WTC11 (cell line): ENCODE results near the gene HSDL2. TPM values are rescaled to one million over a fixed set of nuclear protein-coding genes. Genes with fewer than 3 reads are reported as not detected.

Experiments
- ATAC-seq: fragments of 200-7000 bp; cut with Tn5 transposase; 2 replicates; pipeline ENCODE4 v1.10.0; 2021; ENCODE audit warnings: mild to moderate bottlenecking, moderate library complexity
- CTCF ChIA-PET: fragments of 300-600 bp; sonication (Branson Sonifier 250); formaldehyde crosslinking; loops from one replicate; lab custom pipeline; 2021; ENCODE audit warnings: antibody characterized with exemption; lab: Charles Lee
- POLR2A ChIA-PET: fragments of 350-600 bp; sonication (Branson Sonifier 250); formaldehyde crosslinking; loops from one replicate; lab custom pipeline; 2021; ENCODE audit warnings: antibody characterized with exemption; lab: Charles Lee
- DNase-seq: peaks from one replicate; pipeline ENCODE4 v3.0.0; 2021; ENCODE audit warnings: low spot score
- H3K27ac Mint-ChIP-seq: 2 replicates; pipeline ENCODE4 v1.8.0; 2021; ENCODE audit warnings: mixed read lengths
- H3K27me3 Mint-ChIP-seq: 2 replicates; pipeline ENCODE4 v1.8.0; 2021; ENCODE audit warnings: low read depth, mild to moderate bottlenecking, moderate library complexity, mixed read lengths
- H3K36me3 Mint-ChIP-seq: 2 replicates; pipeline ENCODE4 v1.8.0; 2021; ENCODE audit warnings: mixed read lengths
- H3K4me1 Mint-ChIP-seq: 2 replicates; pipeline ENCODE4 v1.8.0; 2022; ENCODE audit warnings: mixed read lengths
- H3K4me3 Mint-ChIP-seq: 2 replicates; pipeline ENCODE4 v1.8.0; 2021; ENCODE audit warnings: mild to moderate bottlenecking, moderate library complexity, mixed read lengths
- H3K9me3 Mint-ChIP-seq: 2 replicates; pipeline ENCODE4 v1.8.0; 2021; ENCODE audit warnings: mixed read lengths
- CDX4 ChIP-seq: fragments of 250-450 bp; sonication (Bioruptor Pico); IDR thresholded peaks from 2 replicates; pipeline ENCODE4 v1.9.0; 2021; ENCODE audit warnings: moderate library complexity, mild to moderate bottlenecking, inconsistent platforms, borderline replicate concordance
- E2F4 ChIP-seq: sonication (generic); formaldehyde crosslinking; IDR thresholded peaks from 2 replicates; pipeline ENCODE4 v1.8.1; 2022; ENCODE audit warnings: low read depth, mild to moderate bottlenecking, moderate library complexity, missing genetic modification reagents, borderline replicate concordance
- EMX1 ChIP-seq: fragments of 250-450 bp; sonication (Bioruptor Pico); IDR thresholded peaks from 2 replicates; pipeline ENCODE4 v1.8.0; 2021; ENCODE audit warnings: mild to moderate bottlenecking
- HMGA2 ChIP-seq: fragments of 250-450 bp; sonication (Bioruptor Pico); IDR thresholded peaks from 2 replicates; pipeline ENCODE4 v1.4.0; 2021; ENCODE audit warnings: mild to moderate bottlenecking, moderate library complexity
- MLX ChIP-seq: sonication (generic); formaldehyde crosslinking; IDR thresholded peaks from 2 replicates; pipeline ENCODE4 v1.8.1; 2023; ENCODE audit warnings: mild to moderate bottlenecking, missing genetic modification reagents, moderate library complexity
- NFE2L1 ChIP-seq: sonication (generic); formaldehyde crosslinking; IDR thresholded peaks from 2 replicates; pipeline ENCODE4 v1.8.1; 2023; ENCODE audit warnings: missing genetic modification reagents
- RELA ChIP-seq: sonication (generic); formaldehyde crosslinking; IDR thresholded peaks from 2 replicates; pipeline ENCODE4 v1.8.1; 2022; ENCODE audit warnings: missing genetic modification reagents, mild to moderate bottlenecking, borderline replicate concordance
- RORB ChIP-seq: fragments of 250-450 bp; sonication (Bioruptor Pico); IDR thresholded peaks from 2 replicates; pipeline ENCODE4 v1.9.0; 2021; ENCODE audit warnings: mild to moderate bottlenecking
- STAT6 ChIP-seq: sonication (generic); formaldehyde crosslinking; conservative IDR thresholded peaks from 2 replicates; pipeline ENCODE4 v1.8.1; 2023; ENCODE audit warnings: mild to moderate bottlenecking, low read depth, missing genetic modification reagents, moderate library complexity
- USF1 ChIP-seq: sonication (generic); formaldehyde crosslinking; IDR thresholded peaks from 2 replicates; pipeline ENCODE4 v1.8.0; 2022; ENCODE audit warnings: mild to moderate bottlenecking, missing genetic modification reagents
- ZBTB21 ChIP-seq: sonication (generic); formaldehyde crosslinking; IDR thresholded peaks from 2 replicates; pipeline ENCODE4 v1.8.1; 2023; ENCODE audit warnings: mild to moderate bottlenecking, missing genetic modification reagents, borderline replicate concordance
- ZNF232 ChIP-seq: sonication (generic); formaldehyde crosslinking; IDR thresholded peaks from 2 replicates; pipeline ENCODE4 v1.8.0; 2022; ENCODE audit warnings: mild to moderate bottlenecking, missing genetic modification reagents
- ZNF396 ChIP-seq: fragments of 250-450 bp; sonication (Bioruptor Pico); IDR thresholded peaks from 2 replicates; pipeline ENCODE4 v1.8.0; 2021; ENCODE audit warnings: mild to moderate bottlenecking, moderate library complexity, borderline replicate concordance
- ZNF512 ChIP-seq: sonication (generic); formaldehyde crosslinking; IDR thresholded peaks from 2 replicates; pipeline ENCODE4 v1.8.1; 2022; ENCODE audit warnings: missing genetic modification reagents, borderline replicate concordance
- ZNF532 ChIP-seq: fragments of 250-450 bp; sonication (Bioruptor Pico); IDR thresholded peaks from 2 replicates; pipeline ENCODE4 v1.9.0; 2021; ENCODE audit warnings: mild to moderate bottlenecking, borderline replicate concordance
- ZNF671 ChIP-seq: fragments of 250-450 bp; sonication (Bioruptor Pico); IDR thresholded peaks from 2 replicates; pipeline ENCODE4 v1.8.0; 2021; ENCODE audit warnings: mild to moderate bottlenecking
- total RNA-seq: library from RNA; stranded (reverse); gene quantifications from 3 replicates; pipeline ENCODE4 v1.2.3, GENCODE V29; 2021

Gene HSDL2
- total RNA-seq, 1 experiment from 2014 or later: 13.8 TPM

GRCh38 chr9:112408275-112408674 lies 28.4 kb downstream of the HSDL2 start:
- no peak overlapping the region for H3K27ac Mint-ChIP-seq
- no peak for ATAC-seq
- H3K9me3 Mint-ChIP-seq: no peaks in the 10 kb centered on the region
- no peak for DNase-seq
- H3K36me3 Mint-ChIP-seq: peaks cover 11% of the 10 kb centered on the region; the same call in 1 of the 2 replicates
- peaks cover 16% of the 10 kb centered on the region for H3K4me1 Mint-ChIP-seq
- ChIA-PET POLR2A (interaction anchor here (0.5 kb wide), 1 partner anchor 338 kb away, joined by 3 read pairs; no protein-coding TSS in a partner anchor), CTCF (no interaction called here)
- no peak overlapping the region for H3K4me3 Mint-ChIP-seq
- no peak for TF ChIP-seq USF1
- no peak for TF ChIP-seq STAT6
- TF ChIP-seq CDX4 (CRISPR knock-in tag): no peak
- no peak for TF ChIP-seq EMX1 (CRISPR knock-in tag)
- TF ChIP-seq ZNF671 (CRISPR knock-in tag): no peak
- TF ChIP-seq ZNF532 (CRISPR knock-in tag): no peak
- no peak for TF ChIP-seq RORB (CRISPR knock-in tag)
- no peak for TF ChIP-seq ZNF512 (CRISPR knock-in tag)
- TF ChIP-seq RELA: no peak
- TF ChIP-seq NFE2L1 (CRISPR knock-in tag): no peak
- no peak for TF ChIP-seq MLX
- no peak for TF ChIP-seq HMGA2 (CRISPR knock-in tag)
- no peak for TF ChIP-seq ZNF396 (CRISPR knock-in tag)
- TF ChIP-seq E2F4: no peak
- TF ChIP-seq ZBTB21: no peak
- TF ChIP-seq ZNF232 (CRISPR knock-in tag): no peak
- TF ChIP-seq, all 79 proteins: peak for 0
- no peaks in the 10 kb centered on the region for H3K27me3 Mint-ChIP-seq
